Type B pancreatic cell (in vitro differentiated cells): Measurements from ENCODE around the gene BNIP2. TPM values are rescaled to one million over a fixed set of nuclear protein-coding genes. Genes with fewer than 3 reads are reported as not detected.

Experiments used
- DNase-seq: peaks from one replicate; pipeline ENCODE4 v3.0.0; 2021; ENCODE audit warnings: mixed read lengths; ENCODE audit not compliant: unreplicated experiment; ENCODE audit errors: extremely low spot score
- H3K27ac Mint-ChIP-seq: 2 replicates; pipeline ENCODE4 v1.8.0; 2021; ENCODE audit warnings: mild to moderate bottlenecking, mixed read lengths
- H3K27me3 Mint-ChIP-seq: 2 replicates; pipeline ENCODE4 v1.8.0; 2021; ENCODE audit warnings: mixed read lengths
- H3K36me3 Mint-ChIP-seq: 2 replicates; pipeline ENCODE4 v1.8.0; 2021; ENCODE audit warnings: mixed read lengths
- H3K4me1 Mint-ChIP-seq: one replicate; pipeline ENCODE4 v1.8.0; 2021; ENCODE audit warnings: mixed read lengths; ENCODE audit not compliant: unreplicated experiment
- H3K4me3 Mint-ChIP-seq: 2 replicates; pipeline ENCODE4 v1.8.0; 2021; ENCODE audit warnings: mild to moderate bottlenecking, mixed read lengths
- H3K9me3 Mint-ChIP-seq: 2 replicates; pipeline ENCODE4 v1.8.0; 2021; ENCODE audit warnings: mixed read lengths
- total RNA-seq: library from RNA; stranded (reverse); gene quantifications from 2 replicates; pipeline ENCODE4 v1.2.1, GENCODE V29; 2021; ENCODE audit warnings: low replicate concordance
- TF ChIP-seq, protein P1 (sequence below): fragments of 200-600 bp; sonication (generic); conservative IDR thresholded peaks from 2 replicates; pipeline ENCODE4 v1.5.0; 2021; ENCODE audit warnings: antibody characterized with exemption, mild to moderate bottlenecking

Gene BNIP2
- total RNA-seq, 1 donor from 2014 or later = 37.6 TPM

GRCh38 chr15:59722476-59722875, 33.4 kb upstream of the BNIP2 start:
- Mint-ChIP-seq H3K4me1 (peaks cover 19% of the 10 kb centered on the region), H3K27ac (no peak overlapping the region), H3K27me3 (peaks cover 10% of the 10 kb centered on the region), H3K4me3 (no peak overlapping the region), H3K36me3 (no peaks in the 10 kb centered on the region), H3K9me3 (no peaks in the 10 kb centered on the region)
- TF ChIP-seq, protein P1, sequence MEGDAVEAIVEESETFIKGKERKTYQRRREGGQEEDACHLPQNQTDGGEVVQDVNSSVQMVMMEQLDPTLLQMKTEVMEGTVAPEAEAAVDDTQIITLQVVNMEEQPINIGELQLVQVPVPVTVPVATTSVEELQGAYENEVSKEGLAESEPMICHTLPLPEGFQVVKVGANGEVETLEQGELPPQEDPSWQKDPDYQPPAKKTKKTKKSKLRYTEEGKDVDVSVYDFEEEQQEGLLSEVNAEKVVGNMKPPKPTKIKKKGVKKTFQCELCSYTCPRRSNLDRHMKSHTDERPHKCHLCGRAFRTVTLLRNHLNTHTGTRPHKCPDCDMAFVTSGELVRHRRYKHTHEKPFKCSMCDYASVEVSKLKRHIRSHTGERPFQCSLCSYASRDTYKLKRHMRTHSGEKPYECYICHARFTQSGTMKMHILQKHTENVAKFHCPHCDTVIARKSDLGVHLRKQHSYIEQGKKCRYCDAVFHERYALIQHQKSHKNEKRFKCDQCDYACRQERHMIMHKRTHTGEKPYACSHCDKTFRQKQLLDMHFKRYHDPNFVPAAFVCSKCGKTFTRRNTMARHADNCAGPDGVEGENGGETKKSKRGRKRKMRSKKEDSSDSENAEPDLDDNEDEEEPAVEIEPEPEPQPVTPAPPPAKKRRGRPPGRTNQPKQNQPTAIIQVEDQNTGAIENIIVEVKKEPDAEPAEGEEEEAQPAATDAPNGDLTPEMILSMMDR = no peak
- DNase-seq = no peak

- H3K4me1 Mint-ChIP-seq = peaks cover 19% of the 10 kb centered on the region
- no peaks in the 10 kb centered on the region for H3K36me3 Mint-ChIP-seq
- H3K9me3 Mint-ChIP-seq = no peaks in the 10 kb centered on the region
- no peak overlapping the region for H3K27ac Mint-ChIP-seq
- no peak for DNase-seq
- TF ChIP-seq, protein P1 = no peak
- no peak overlapping the region for H3K4me3 Mint-ChIP-seq
- peaks cover 5% of the 10 kb centered on the region for H3K27me3 Mint-ChIP-seq
Measured at GRCh38 chr15:59722037-59722436, 32.9 kb upstream of the BNIP2 start.

GRCh38 chr15:59721411-59721810, 32.3 kb upstream of the BNIP2 start:
- Mint-ChIP-seq H3K36me3 (no peaks in the 10 kb centered on the region), H3K27ac (no peak overlapping the region), H3K4me1 (peaks cover 19% of the 10 kb centered on the region), H3K4me3 (no peak overlapping the region), H3K9me3 (no peaks in the 10 kb centered on the region), H3K27me3 (peaks cover 5% of the 10 kb centered on the region)
- DNase-seq = no peak
- TF ChIP-seq, protein P1 = no peak

DNA sequence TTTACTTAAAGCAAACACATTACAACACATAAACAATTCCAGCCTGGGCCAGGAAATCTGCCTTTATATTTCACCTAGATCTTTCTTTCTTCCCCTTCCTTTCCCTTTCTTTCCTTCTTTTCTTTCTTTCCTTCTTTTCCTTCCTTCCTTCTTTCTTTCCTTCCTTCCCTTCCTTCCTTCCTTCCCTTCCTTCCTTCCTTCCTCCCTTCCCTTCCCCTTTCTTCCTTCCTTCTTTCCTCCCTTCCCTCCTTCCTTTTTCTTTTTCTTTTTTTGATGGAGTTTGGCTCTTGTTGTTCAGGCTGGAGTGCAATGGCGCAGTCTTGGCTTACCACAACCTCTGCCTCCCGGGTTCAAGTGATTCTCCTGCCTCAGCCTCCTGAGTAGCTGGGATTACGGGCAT, 24.1 kb upstream of the BNIP2 start:
- Mint-ChIP-seq H3K36me3 (no peaks in the 10 kb centered on the region), H3K9me3 (no peaks in the 10 kb centered on the region), H3K4me3 (no peak overlapping the region), H3K27ac (no peak overlapping the region), H3K27me3 (peaks cover 16% of the 10 kb centered on the region), H3K4me1 (no peaks in the 10 kb centered on the region)
- TF ChIP-seq, protein P1 = no peak
- DNase-seq = no peak

GRCh38 chr15:59711451-59712243, 22.5 kb upstream of the BNIP2 start:
- TF ChIP-seq, protein P1 = no peak
- H3K4me3 Mint-ChIP-seq = no peak overlapping the region
- H3K27ac Mint-ChIP-seq = no peak overlapping the region

More at GRCh38 chr15:59711451-59712243, 22.5 kb upstream of the BNIP2 start:
- Mint-ChIP-seq H3K36me3 (no peaks in the 10 kb centered on the region), H3K4me1 (no peaks in the 10 kb centered on the region), H3K27me3 (peaks cover 16% of the 10 kb centered on the region), H3K9me3 (no peaks in the 10 kb centered on the region)
- no peak for DNase-seq
